Suppressor macrophage treated with lipopolysaccharide for 1 hour (primary cell): ENCODE results near the gene PHACTR3.

Source experiments
- DNase-seq, 3 donors: peaks; one replicate each; pipeline ENCODE4 v3.0.0-alpha.2; 2020 to 2022

Gene PHACTR3

GRCh38 chr20:59673288-59673997 is 69.1 kb downstream of the PHACTR3 start:
- DNase-seq: no peak

GRCh38 chr20:59673998-59674445 is 69.7 kb downstream of the PHACTR3 start:
- peak in 1 of 3 donors; percentile 4 for DNase-seq

GRCh38 chr20:59676126-59676850 is 71.9 kb downstream of the PHACTR3 start:
- no peak for DNase-seq

GRCh38 chr20:59676851-59677182 is 72.5 kb downstream of the PHACTR3 start:
- no peak for DNase-seq

- DNase-seq: no peak
These were observed 73.2 kb downstream of the PHACTR3 start for GRCh38 chr20:59677586-59677985.

- DNase-seq: no peak
These were observed 73.9 kb downstream of the PHACTR3 start for GRCh38 chr20:59678288-59678687.

- DNase-seq: no peak
These were observed 74.6 kb downstream of the PHACTR3 start for GRCh38 chr20:59678951-59679350.

- DNase-seq: no peak
These were observed 75.9 kb downstream of the PHACTR3 start for GRCh38 chr20:59680148-59680650.

GRCh38 chr20:59680852-59681251 is 76.5 kb downstream of the PHACTR3 start:
- DNase-seq: no peak

- DNase-seq: no peak
These were observed 78.3 kb downstream of the PHACTR3 start for GRCh38 chr20:59682603-59683002.

GRCh38 chr20:59683181-59683580 is 78.8 kb downstream of the PHACTR3 start:
- no peak for DNase-seq

GRCh38 chr20:59684685-59685242 is 80.4 kb downstream of the PHACTR3 start:
- DNase-seq: no peak

GRCh38 chr20:59686404-59687346 is 82.3 kb downstream of the PHACTR3 start:
- no peak for DNase-seq

GRCh38 chr20:59688356-59688755 is 84.0 kb downstream of the PHACTR3 start:
- no peak for DNase-seq

- no peak for DNase-seq
These were observed 84.7 kb downstream of the PHACTR3 start for GRCh38 chr20:59688999-59689398.

- DNase-seq: no peak
These were observed 85.8 kb downstream of the PHACTR3 start for GRCh38 chr20:59690101-59690500.

GRCh38 chr20:59690976-59691375 is 86.6 kb downstream of the PHACTR3 start:
- DNase-seq: no peak

GRCh38 chr20:59692139-59692538 is 87.8 kb downstream of the PHACTR3 start:
- DNase-seq: no peak

- DNase-seq: no peak
These were observed 89.2 kb downstream of the PHACTR3 start for GRCh38 chr20:59693587-59693986.

- DNase-seq: no peak
These were observed 92.1 kb downstream of the PHACTR3 start for GRCh38 chr20:59696476-59696875.

- no peak for DNase-seq
These were observed 92.7 kb downstream of the PHACTR3 start for GRCh38 chr20:59697068-59697467.

GRCh38 chr20:59698598-59698997 is 94.3 kb downstream of the PHACTR3 start:
- no peak for DNase-seq

GRCh38 chr20:59701236-59701635 is 96.9 kb downstream of the PHACTR3 start:
- DNase-seq: no peak
